H1 (cell line): Measurements from ENCODE around the gene LTB. TPM values are rescaled to one million over a fixed set of nuclear protein-coding genes. Genes with fewer than 3 reads are reported as not detected.

Source experiments
- CTCF ChIA-PET: fragments of 300-600 bp; sonication (Branson Sonifier 250); formaldehyde crosslinking; loops from one replicate; lab custom pipeline; 2021; ENCODE audit not compliant: partially characterized antibody; lab: Charles Lee
- POLR2A ChIA-PET: fragments of 300-600 bp; sonication (Branson Sonifier 250); formaldehyde crosslinking; loops from one replicate; lab custom pipeline; 2021; ENCODE audit warnings: inconsistent platforms; ENCODE audit not compliant: partially characterized antibody; lab: Charles Lee
- DNase-seq, 2 experiments: peaks; one replicate each; pipeline versions ENCODE4 v3.0.0 to v3.0.0-alpha.2; 2010 to 2022; ENCODE audit warnings: low spot score in 2 of 2, low read depth in 1 of 2, mixed read lengths in 1 of 2
- FAIRE-seq: peaks from 2 replicates; lab custom pipeline; 2011; peaks lifted over from hg19 to GRCh38; lab: Jason Lieb, UNC
- H2AFZ ChIP-seq: 2 replicates; pipeline ENCODE4 v1.8.1; 2012; ENCODE audit warnings: low read length, inconsistent platforms
- H2AK5ac ChIP-seq: 2 replicates; pipeline ENCODE4 v1.6.1; 2013; ENCODE audit warnings: low read depth, low read length
- H2BK120ac ChIP-seq: replicated peaks from 2 replicates; pipeline ENCODE3; 2013; ENCODE audit warnings: low read depth, low read length, inconsistent platforms
- H2BK12ac ChIP-seq: 2 replicates; pipeline ENCODE4 v1.6.1; 2013; ENCODE audit warnings: low read depth, low read length
- H2BK15ac ChIP-seq: 2 replicates; pipeline ENCODE4 v1.6.1; 2013; ENCODE audit warnings: low read length
- H2BK20ac ChIP-seq: 2 replicates; pipeline ENCODE4 v1.6.1; 2013; ENCODE audit warnings: low read length
- H2BK5ac ChIP-seq: 2 replicates; pipeline ENCODE4 v1.6.1; 2013; ENCODE audit warnings: low read depth, low read length
- H3K14ac ChIP-seq: 2 replicates; pipeline ENCODE4 v1.6.1; 2013; ENCODE audit warnings: inconsistent platforms; ENCODE audit not compliant: insufficient read length
- H3K18ac ChIP-seq: 2 replicates; pipeline ENCODE4 v1.6.1; 2013; ENCODE audit warnings: low read length; ENCODE audit errors: extremely low read depth
- H3K23ac ChIP-seq: 2 replicates; pipeline ENCODE4 v1.6.1; 2013; ENCODE audit warnings: inconsistent platforms; ENCODE audit not compliant: insufficient read length
- H3K23me2 ChIP-seq: 2 replicates; pipeline ENCODE4 v1.6.1; 2013; ENCODE audit warnings: low read depth, low read length
- H3K27ac ChIP-seq: 2 replicates; pipeline ENCODE4 v1.6.1; 2011; ENCODE audit warnings: low read depth, low read length, inconsistent platforms
- H3K27me3 ChIP-seq, 4 experiments: replicated peaks in 1 of 4; 1 replicate in 1 of 4; 2 replicates in 3 of 4; pipeline versions ENCODE4 v1.6.1 to v1.8.1; 2011 to 2013; ENCODE audit warnings: low read length in 3 of 4, mild to moderate bottlenecking in 3 of 4, inconsistent platforms in 2 of 4, mixed read lengths in 2 of 4, moderate library complexity in 1 of 4; ENCODE audit not compliant: control insufficient read depth in 3 of 4, insufficient read depth in 3 of 4; ENCODE audit errors: extremely low read depth in 1 of 4
- H3K36me3 ChIP-seq, 4 experiments: 2 replicates each; pipeline versions ENCODE4 v1.6.1 to v1.8.1; 2011 to 2013; ENCODE audit warnings: mild to moderate bottlenecking in 4 of 4, low read length in 3 of 4, moderate library complexity in 2 of 4, control low read depth in 1 of 4, inconsistent platforms in 1 of 4; ENCODE audit not compliant: insufficient read depth in 4 of 4, control insufficient read depth in 2 of 4
- H3K4ac ChIP-seq: replicated peaks from 2 replicates; pipeline ENCODE3; 2013; ENCODE audit warnings: low read length, low read depth, mixed read lengths, inconsistent platforms; ENCODE audit not compliant: insufficient read length
- H3K4me1 ChIP-seq, 4 experiments: replicated peaks in 1 of 4; 1 replicate in 1 of 4; 2 replicates in 3 of 4; pipeline versions ENCODE4 v1.6.1 to v1.8.1; 2011 to 2013; ENCODE audit warnings: low read length in 3 of 4, inconsistent platforms in 2 of 4, mixed read lengths in 1 of 4; ENCODE audit not compliant: insufficient read depth in 4 of 4, control insufficient read depth in 3 of 4
- H3K4me2 ChIP-seq, 2 experiments: 2 replicates each; pipeline versions ENCODE4 v1.6.1 to v1.8.1; 2011 to 2013; ENCODE audit warnings: low read depth in 2 of 2, low read length in 2 of 2, control low read depth in 1 of 2, inconsistent platforms in 1 of 2, mild to moderate bottlenecking in 1 of 2; ENCODE audit not compliant: insufficient read depth in 1 of 2
- H3K4me3 ChIP-seq, 4 experiments: fragments of 200-600, 300-600 bp in 1 of 4; sonication (generic), shearing (Covaris generic), sonication (Bioruptor Twin) in 1 of 4; 2 replicates each; pipeline versions ENCODE4 v1.5.1 to v1.8.1; 2011 to 2016; ENCODE audit warnings: low read length in 4 of 4, low read depth in 3 of 4, control low read depth in 2 of 4, inconsistent platforms in 2 of 4, mild to moderate bottlenecking in 2 of 4, mixed read lengths in 1 of 4, moderate library complexity in 1 of 4; ENCODE audit not compliant: insufficient read depth in 2 of 4; ENCODE audit errors: extremely low read depth in 1 of 4
- H3K56ac ChIP-seq: replicated peaks from 2 replicates; pipeline ENCODE3; 2013; ENCODE audit warnings: low read depth, mild to moderate bottlenecking, mixed read lengths, low read length, inconsistent platforms; ENCODE audit not compliant: insufficient read length
- H3K79me1 ChIP-seq: 2 replicates; pipeline ENCODE4 v1.6.1; 2013; ENCODE audit warnings: low read depth, low read length, control low read depth
- H3K79me2 ChIP-seq, 2 experiments: 2 replicates each; pipeline versions ENCODE4 v1.6.1 to v1.8.1; 2012 to 2013; ENCODE audit warnings: low read length in 2 of 2, mild to moderate bottlenecking in 2 of 2, inconsistent platforms in 1 of 2; ENCODE audit not compliant: insufficient read depth in 2 of 2, control insufficient read depth in 1 of 2
- H3K9ac ChIP-seq, 4 experiments: replicated peaks in 1 of 4; 1 replicate in 1 of 4; 2 replicates in 3 of 4; pipeline versions ENCODE4 v1.6.1 to v1.8.1; 2011 to 2013; ENCODE audit warnings: low read depth in 3 of 4, low read length in 3 of 4, control low read depth in 2 of 4, mild to moderate bottlenecking in 2 of 4, moderate library complexity in 2 of 4, inconsistent platforms in 1 of 4; ENCODE audit errors: extremely low read depth in 1 of 4
- H3K9me3 ChIP-seq, 2 experiments: 2 replicates each; pipeline versions ENCODE4 v1.6.1 to v1.8.1; 2012 to 2013; ENCODE audit warnings: mild to moderate bottlenecking in 2 of 2, moderate library complexity in 2 of 2, control low read depth in 1 of 2, inconsistent platforms in 1 of 2, low read depth in 1 of 2, low read length in 1 of 2, mixed read lengths in 1 of 2; ENCODE audit not compliant: insufficient read depth in 2 of 2
- H4K20me1 ChIP-seq, 2 experiments: replicated peaks in 1 of 2; 2 replicates each; pipeline versions ENCODE3 to v1.8.1; 2011 to 2013; ENCODE audit warnings: inconsistent platforms in 2 of 2, low read length in 2 of 2, mild to moderate bottlenecking in 1 of 2; ENCODE audit not compliant: insufficient read depth in 2 of 2, control insufficient read depth in 1 of 2
- H4K5ac ChIP-seq: 2 replicates; pipeline ENCODE4 v1.6.1; 2013; ENCODE audit warnings: low read length, low read depth, mixed read lengths, inconsistent platforms; ENCODE audit not compliant: insufficient read length
- H4K8ac ChIP-seq: 2 replicates; pipeline ENCODE4 v1.8.0; 2013; ENCODE audit warnings: mild to moderate bottlenecking, moderate library complexity, low read length, inconsistent platforms; ENCODE audit not compliant: insufficient read depth; ENCODE audit errors: extremely low read depth
- H4K91ac ChIP-seq: replicated peaks from 2 replicates; pipeline ENCODE3; 2013; ENCODE audit warnings: low read length, mixed read lengths, inconsistent platforms; ENCODE audit not compliant: insufficient read length
- BCL11A ChIP-seq, 2 experiments: IDR thresholded peaks; one replicate each; pipeline ENCODE4 v1.6.1; 2011; ENCODE audit warnings: low read depth in 2 of 2, low read length in 2 of 2, mild to moderate bottlenecking in 2 of 2
- BRCA1 ChIP-seq: IDR thresholded peaks from 2 replicates; pipeline ENCODE4 v1.6.1; 2012; ENCODE audit warnings: low read depth, low read length, improper control_type of control experiment
- CTCF ChIP-seq, 3 experiments: IDR thresholded peaks; 1 replicate in 2 of 3; 2 replicates in 1 of 3; pipeline versions ENCODE4 v1.5.1 to v1.6.1; 2011; ENCODE audit warnings: low read length in 3 of 3, mild to moderate bottlenecking in 3 of 3, inconsistent platforms in 2 of 3, low read depth in 1 of 3, moderate library complexity in 1 of 3; ENCODE audit not compliant: insufficient read depth in 1 of 3; ENCODE audit errors: control extremely low read depth in 1 of 3
- FOSL1 ChIP-seq: IDR thresholded peaks from 2 replicates; pipeline ENCODE4 v1.6.1; 2011; ENCODE audit warnings: mild to moderate bottlenecking, low read depth, low read length, moderate library complexity; ENCODE audit not compliant: insufficient read depth
- JUND ChIP-seq: IDR thresholded peaks from 2 replicates; pipeline ENCODE4 v1.6.1; 2011; ENCODE audit warnings: mild to moderate bottlenecking, improper control_type of control experiment, low read length
- KDM1A ChIP-seq: fragments of 200-600, 300-600 bp; sonication (generic); IDR thresholded peaks from 2 replicates; pipeline ENCODE4 v1.7.1; 2016; ENCODE audit warnings: mild to moderate bottlenecking, low read length, borderline replicate concordance
- RAD21 ChIP-seq, 2 experiments: IDR thresholded peaks in 1 of 2; conservative IDR thresholded peaks in 1 of 2; 2 replicates each; pipeline ENCODE4 v1.6.1; 2011; ENCODE audit warnings: low read depth in 2 of 2, low read length in 2 of 2, improper control_type of control experiment in 1 of 2, inconsistent platforms in 1 of 2, mild to moderate bottlenecking in 1 of 2, moderate library complexity in 1 of 2
- YY1 ChIP-seq: IDR thresholded peaks from 2 replicates; pipeline ENCODE4 v1.6.1; 2011; ENCODE audit warnings: low read depth, mild to moderate bottlenecking, low read length
- WGBS, 2 experiments: shearing (Covaris generic) in 1 of 2; methylation state at CpG; one replicate each; pipeline versions ENCODE4 v1.1.6 to v1.1.7; 2013 to 2015; ENCODE audit warnings: low lambda C conversion rate in 2 of 2, mixed read lengths in 2 of 2, inconsistent platforms in 1 of 2, low coverage in 1 of 2, missing lambda C conversion rate in 1 of 2; ENCODE audit not compliant: insufficient replicate concordance in 2 of 2, insufficient coverage in 1 of 2, insufficient read length in 1 of 2; ENCODE audit errors: extremely low coverage in 1 of 2, missing lambda C conversion rate in 1 of 2; 5-methylcytosine and 5-hydroxymethylcytosine counted together
- polyA plus RNA-seq, 7 experiments: library from polyadenylated mRNA; depleted of rRNA in 3 of 7; stranded (reverse) in 5 of 7; unstranded in 2 of 7; fragments of >200 nt in 5 of 7; fragments of 200-250 nt in 2 of 7; gene quantifications; 1 replicate in 5 of 7; 2 replicates in 1 of 7; 4 replicates in 1 of 7; pipeline versions ENCODE4 v1.2.1 to v1.2.3, GENCODE V29; 2011 to 2013; ENCODE audit warnings: missing spikeins in 2 of 7, mixed read lengths in 2 of 7
- total RNA-seq: library from RNA; stranded (reverse); fragmentation: NEBNext Ultra II Directional; extraction: Animal tissue kit (Norgen Biotek cat#: 25700); gene quantifications from 2 replicates; pipeline ENCODE4 v1.2.1, GENCODE V29; 2021
- TF ChIP-seq, protein P1 (sequence below): IDR thresholded peaks from 2 replicates; pipeline ENCODE4 v1.6.1; 2012; ENCODE audit warnings: inconsistent platforms

Gene LTB
- total and polyA plus RNA-seq, 2 of the 8 experiments (the other 6 are each of a cell fraction or from before 2014, with no cell fraction given), result 0.43 to 0.47 TPM

GRCh38 chr6:31585491-31585890, 3.3 kb upstream of the LTB start:
- FAIRE-seq (no peak), DNase-seq (no peak)
- Histone ChIP-seq H2AK5ac (no peak overlapping the region), H3K4me3 (no peak overlapping the region), H2BK5ac (no peak overlapping the region), H3K18ac (no peak overlapping the region), H3K14ac (no peak overlapping the region), H2BK15ac (peak overlapping the region; percentile 73; the same call in 1 of the 2 replicates), H2AFZ (no peak overlapping the region), H2BK120ac (no peak overlapping the region), H3K4ac (no peak overlapping the region), H3K56ac (no peak overlapping the region), H3K27me3 (no peaks in the 10 kb centered on the region; a peak in 3 of 7 replicates), H4K91ac (no peak overlapping the region), H2BK12ac (no peak overlapping the region), H3K23ac (no peak overlapping the region), H3K9ac (no peak overlapping the region), H3K9me3 (no peaks in the 10 kb centered on the region), H3K79me1 (no peaks in the 10 kb centered on the region), H3K79me2 (no peaks in the 10 kb centered on the region), H3K27ac (no peak overlapping the region), H3K4me1 (peaks cover 0 to 7% (median 6%) of the 10 kb centered on the region in 4 experiments; a peak in 5 of 7 replicates), H3K4me2 (no peak overlapping the region), H4K8ac (no peak overlapping the region), H4K20me1 (no peaks in the 10 kb centered on the region), H4K5ac (no peak overlapping the region), H3K36me3 (no peaks in the 10 kb centered on the region), H3K23me2 (peaks cover 7% of the 10 kb centered on the region; the same call in 1 of the 2 replicates), H2BK20ac (peak overlapping the region; percentile 73; the same call in 1 of the 2 replicates)
- peak; percentile 55 to 87 (median 55) for TF ChIP-seq CTCF (IDR thresholded peaks at IDR 0.05; ENCODE audit: control extremely low read depth in 1 of 3, insufficient read depth in 1 of 3, low read depth in 1 of 3, low read length in 3 of 3)
- no peak for TF ChIP-seq YY1
- TF ChIP-seq KDM1A, result no peak
- TF ChIP-seq, protein P1, sequence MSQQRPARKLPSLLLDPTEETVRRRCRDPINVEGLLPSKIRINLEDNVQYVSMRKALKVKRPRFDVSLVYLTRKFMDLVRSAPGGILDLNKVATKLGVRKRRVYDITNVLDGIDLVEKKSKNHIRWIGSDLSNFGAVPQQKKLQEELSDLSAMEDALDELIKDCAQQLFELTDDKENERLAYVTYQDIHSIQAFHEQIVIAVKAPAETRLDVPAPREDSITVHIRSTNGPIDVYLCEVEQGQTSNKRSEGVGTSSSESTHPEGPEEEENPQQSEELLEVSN, result no peak
- no peak for TF ChIP-seq BCL11A (IDR thresholded peaks at IDR 0.05; ENCODE audit: low read depth in 2 of 2, low read length in 2 of 2)
- TF ChIP-seq FOSL1, result no peak
- no peak for TF ChIP-seq BRCA1
- TF ChIP-seq JUND, result no peak
- TF ChIP-seq RAD21 (IDR thresholded peaks at IDR 0.05 in 1 of 2, conservative IDR thresholded peaks at IDR 0.05 in 1 of 2; ENCODE audit: low read depth in 2 of 2, low read length in 2 of 2), result peak; percentile 42 to 52
- ChIA-PET CTCF (interaction anchor here (0.6 to 22.0 kb wide), 14 partner anchors 4 to 68 kb away, joined by 3 to 640 read pairs (median 5); partner anchors contain the start of genes ATP6V1G2, LST1, LTB and NCR3), POLR2A (interaction anchor here (0.9 to 3.9 kb wide), 6 partner anchors 9 to 57 kb away, joined by 3 to 16 read pairs (median 6); partner anchors contain the start of genes DDX39B, MCCD1 and NFKBIL1)
- 50% methylated on average over 2 of the region's 2 CpGs; no CpG with 5 or more reads in 1 of the 2 experiments for WGBS, 2 experiments
